H1 (cell line): Measurements from ENCODE around the gene CTIF. TPM values are rescaled to one million over a fixed set of nuclear protein-coding genes. Genes with fewer than 3 reads are reported as not detected.

Source experiments
- CHD2 ChIP-seq: IDR thresholded peaks from 2 replicates; pipeline ENCODE4 v1.6.1; 2012; ENCODE audit warnings: low read length, improper control_type of control experiment
- HDAC6 ChIP-seq: IDR thresholded peaks from one replicate; pipeline ENCODE4 v1.7.1; 2012; ENCODE audit warnings: low read depth, mild to moderate bottlenecking, inconsistent platforms, low read length, moderate library complexity
- NRF1 ChIP-seq: IDR thresholded peaks from 2 replicates; pipeline ENCODE4 v1.6.1; 2011; ENCODE audit warnings: mild to moderate bottlenecking, low read depth, low read length, improper control_type of control experiment
- POLR2AphosphoS5 ChIP-seq: IDR thresholded peaks from 2 replicates; pipeline ENCODE4 v1.6.1; 2011; ENCODE audit warnings: low read depth, low read length
- RAD21 ChIP-seq, 2 experiments: IDR thresholded peaks in 1 of 2; conservative IDR thresholded peaks in 1 of 2; 2 replicates each; pipeline ENCODE4 v1.6.1; 2011; ENCODE audit warnings: low read depth in 2 of 2, low read length in 2 of 2, improper control_type of control experiment in 1 of 2, inconsistent platforms in 1 of 2, mild to moderate bottlenecking in 1 of 2, moderate library complexity in 1 of 2
- SP4 ChIP-seq: IDR thresholded peaks from 2 replicates; pipeline ENCODE4 v1.6.1; 2012; ENCODE audit warnings: low read length, inconsistent platforms
- YY1 ChIP-seq: IDR thresholded peaks from 2 replicates; pipeline ENCODE4 v1.6.1; 2011; ENCODE audit warnings: low read depth, mild to moderate bottlenecking, low read length
- polyA plus RNA-seq, 7 experiments: library from polyadenylated mRNA; depleted of rRNA in 3 of 7; stranded (reverse) in 5 of 7; unstranded in 2 of 7; fragments of >200 nt in 5 of 7; fragments of 200-250 nt in 2 of 7; gene quantifications; 1 replicate in 5 of 7; 2 replicates in 1 of 7; 4 replicates in 1 of 7; pipeline versions ENCODE4 v1.2.1 to v1.2.3, GENCODE V29; 2011 to 2013; ENCODE audit warnings: missing spikeins in 2 of 7, mixed read lengths in 2 of 7
- total RNA-seq: library from RNA; stranded (reverse); fragmentation: NEBNext Ultra II Directional; extraction: Animal tissue kit (Norgen Biotek cat#: 25700); gene quantifications from 2 replicates; pipeline ENCODE4 v1.2.1, GENCODE V29; 2021
- TF ChIP-seq, protein P1 (sequence below): IDR thresholded peaks from 2 replicates; pipeline ENCODE4 v1.6.1; 2012; ENCODE audit warnings: low read length, inconsistent platforms
- TF ChIP-seq, protein P2 (sequence below): IDR thresholded peaks from 2 replicates; pipeline ENCODE4 v1.6.1; 2012; ENCODE audit warnings: inconsistent platforms

Gene CTIF
- total and polyA plus RNA-seq, 2 of the 8 experiments (the other 6 are each of a cell fraction or from before 2014, with no cell fraction given) = 9.0 to 17.8 TPM

DNA sequence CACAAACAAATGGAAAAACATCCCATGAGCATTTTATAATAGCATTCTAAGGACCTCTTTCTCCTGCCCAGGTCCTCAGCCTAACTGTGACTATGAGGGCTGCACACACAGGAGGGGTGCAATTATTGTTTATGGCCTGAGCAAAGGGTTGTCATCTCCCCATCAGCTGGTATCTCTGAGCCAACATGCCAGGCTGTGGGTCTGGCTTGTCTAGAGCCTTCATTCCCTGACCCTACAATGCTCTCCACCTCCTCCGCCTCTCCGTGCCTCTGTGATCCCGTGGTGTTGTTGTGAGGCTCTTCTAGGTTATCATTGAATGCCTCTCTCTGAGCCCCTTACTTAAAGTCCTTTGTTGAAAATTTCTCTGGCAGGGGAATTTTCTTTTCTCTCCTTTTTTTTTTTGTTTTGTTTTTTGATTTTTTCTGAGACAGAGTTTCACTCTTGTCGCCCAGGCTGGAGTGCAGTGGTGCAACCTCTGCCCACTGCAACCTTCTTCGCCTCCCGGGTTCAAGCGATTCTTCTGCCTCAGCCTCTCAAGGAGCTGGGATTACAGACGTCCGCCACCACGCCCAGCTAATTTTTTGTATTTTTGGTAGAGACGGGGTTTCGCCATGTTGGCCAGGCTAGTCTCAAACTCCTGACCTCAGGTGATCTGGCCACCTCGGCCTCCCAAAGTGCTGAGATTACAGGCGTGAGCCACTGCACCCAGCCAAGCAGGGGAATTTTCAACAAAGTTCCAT lies 285.6 kb downstream of the CTIF start (continued):
- TF ChIP-seq, protein P1, sequence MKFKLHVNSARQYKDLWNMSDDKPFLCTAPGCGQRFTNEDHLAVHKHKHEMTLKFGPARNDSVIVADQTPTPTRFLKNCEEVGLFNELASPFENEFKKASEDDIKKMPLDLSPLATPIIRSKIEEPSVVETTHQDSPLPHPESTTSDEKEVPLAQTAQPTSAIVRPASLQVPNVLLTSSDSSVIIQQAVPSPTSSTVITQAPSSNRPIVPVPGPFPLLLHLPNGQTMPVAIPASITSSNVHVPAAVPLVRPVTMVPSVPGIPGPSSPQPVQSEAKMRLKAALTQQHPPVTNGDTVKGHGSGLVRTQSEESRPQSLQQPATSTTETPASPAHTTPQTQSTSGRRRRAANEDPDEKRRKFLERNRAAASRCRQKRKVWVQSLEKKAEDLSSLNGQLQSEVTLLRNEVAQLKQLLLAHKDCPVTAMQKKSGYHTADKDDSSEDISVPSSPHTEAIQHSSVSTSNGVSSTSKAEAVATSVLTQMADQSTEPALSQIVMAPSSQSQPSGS = no peak
- TF ChIP-seq RAD21 (IDR thresholded peaks at IDR 0.05 in 1 of 2, conservative IDR thresholded peaks at IDR 0.05 in 1 of 2; ENCODE audit: low read depth in 2 of 2, low read length in 2 of 2) (no peak), CHD2 (no peak), HDAC6 (no peak), YY1 (no peak), NRF1 (no peak), POLR2AphosphoS5 (no peak), SP4 (no peak)
- TF ChIP-seq, protein P2, sequence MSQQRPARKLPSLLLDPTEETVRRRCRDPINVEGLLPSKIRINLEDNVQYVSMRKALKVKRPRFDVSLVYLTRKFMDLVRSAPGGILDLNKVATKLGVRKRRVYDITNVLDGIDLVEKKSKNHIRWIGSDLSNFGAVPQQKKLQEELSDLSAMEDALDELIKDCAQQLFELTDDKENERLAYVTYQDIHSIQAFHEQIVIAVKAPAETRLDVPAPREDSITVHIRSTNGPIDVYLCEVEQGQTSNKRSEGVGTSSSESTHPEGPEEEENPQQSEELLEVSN = no peak
